ENCODE measurements around the gene MACROD2.

MACROD2 gene

GRCh38 chr20:14531786-14532185 is 536.5 kb downstream of the MACROD2 start:
- no peak for DNase-seq (ENCODE audit: low read depth)

DNA sequence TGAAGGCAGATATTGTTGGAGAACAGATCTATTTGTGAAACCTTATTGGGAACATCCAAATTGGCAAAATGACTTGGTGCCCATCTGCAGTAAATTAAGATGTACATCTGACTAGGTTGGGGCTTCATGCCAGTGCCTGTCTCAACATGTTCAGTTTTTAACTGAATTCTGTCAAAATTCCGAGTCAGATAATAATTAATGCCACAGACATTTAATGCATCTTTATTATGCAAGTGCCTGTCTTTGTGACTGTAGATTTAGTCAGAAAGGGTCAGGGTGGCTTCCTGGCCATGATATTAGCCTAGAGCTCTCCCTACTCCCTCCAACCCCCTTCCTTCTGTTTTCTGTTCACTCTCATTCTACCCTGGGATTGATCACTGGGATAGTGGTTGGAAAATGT is 541.4 kb downstream of the MACROD2 start:
- no peak for DNase-seq (ENCODE audit: low read depth)
- TF ChIP-seq CTCF (conservative IDR thresholded peaks at IDR 0.05; ENCODE audit: low read depth, low read length) = no peak
- no peak overlapping the region for H3K4me3 ChIP-seq (ENCODE audit: low read depth, low read length)

More at GRCh38 chr20:14531786-14532185, 536.5 kb downstream of the MACROD2 start:
- TF ChIP-seq CTCF (conservative IDR thresholded peaks at IDR 0.05; ENCODE audit: low read depth, low read length) = no peak
- H3K4me3 ChIP-seq (ENCODE audit: low read depth, low read length) = no peak overlapping the region

DNA sequence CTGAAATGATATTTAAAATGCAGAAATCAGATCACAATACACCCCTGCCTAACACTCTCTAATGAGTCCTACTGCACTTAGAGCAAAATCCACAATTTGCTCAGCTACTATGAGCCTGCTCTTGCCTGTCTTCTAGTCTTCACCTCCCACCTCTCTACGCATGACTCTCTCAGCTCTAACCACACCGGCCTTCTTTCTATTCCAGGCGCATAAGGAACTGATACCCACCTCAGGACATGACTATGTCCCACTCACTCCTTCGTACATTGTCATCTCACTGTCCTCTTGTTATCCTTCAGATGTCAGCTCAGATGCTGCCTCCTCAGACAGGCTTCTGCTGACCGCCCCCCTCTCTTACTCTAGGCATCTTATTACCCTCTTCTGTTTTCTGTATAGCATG is 543.1 kb downstream of the MACROD2 start:
- H3K4me3 ChIP-seq (ENCODE audit: low read depth, low read length) = no peak overlapping the region
- TF ChIP-seq CTCF (conservative IDR thresholded peaks at IDR 0.05; ENCODE audit: low read depth, low read length) = no peak
- no peak for DNase-seq (ENCODE audit: low read depth)

DNA sequence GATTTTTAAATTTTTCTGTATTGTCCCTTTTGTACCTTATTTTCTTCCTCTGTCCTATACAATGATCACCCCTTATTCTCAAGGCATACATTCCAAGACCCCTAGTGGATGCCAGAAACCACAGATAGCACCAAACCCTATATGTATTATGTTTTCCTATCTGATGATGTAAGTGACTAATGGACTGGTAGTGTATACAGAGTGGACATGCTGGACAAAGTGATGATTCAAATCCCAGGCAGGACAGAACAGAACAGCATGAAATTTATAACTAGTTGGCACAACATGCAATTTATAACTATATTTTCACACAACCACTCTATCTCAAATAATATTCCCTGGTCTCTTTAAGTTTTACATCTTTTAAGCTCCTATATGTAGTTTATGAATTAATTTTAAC is 547.7 kb downstream of the MACROD2 start:
- no peak for TF ChIP-seq CTCF (conservative IDR thresholded peaks at IDR 0.05; ENCODE audit: low read depth, low read length)
- H3K4me3 ChIP-seq (ENCODE audit: low read depth, low read length) = no peak overlapping the region
- no peak for DNase-seq (ENCODE audit: low read depth)

DNA sequence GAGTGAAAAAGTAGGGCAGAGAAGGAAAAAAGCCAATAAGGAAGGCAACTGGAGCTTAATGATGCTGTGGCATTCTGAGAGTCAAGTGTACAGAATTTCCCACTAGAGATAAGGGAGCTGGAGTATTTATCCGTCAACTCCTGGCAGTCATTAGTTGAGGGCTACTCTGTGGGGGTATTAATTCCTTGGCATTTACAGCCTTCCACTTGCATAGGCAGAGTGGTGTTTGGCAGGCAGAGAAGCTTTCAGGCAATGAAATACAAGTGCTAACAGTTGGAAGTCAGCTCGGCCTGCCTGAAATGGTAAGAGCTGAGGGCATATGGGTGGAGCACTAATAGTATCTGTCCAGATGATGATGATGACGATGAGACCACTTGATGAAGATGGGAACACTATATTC is 549.4 kb downstream of the MACROD2 start:
- DNase-seq (ENCODE audit: low read depth) = no peak
- H3K4me3 ChIP-seq (ENCODE audit: low read depth, low read length) = no peak overlapping the region
- TF ChIP-seq CTCF (conservative IDR thresholded peaks at IDR 0.05; ENCODE audit: low read depth, low read length) = no peak

- H3K4me3 ChIP-seq (ENCODE audit: low read depth, low read length) = no peak overlapping the region
- no peak for DNase-seq (ENCODE audit: low read depth)
- no peak for TF ChIP-seq CTCF (conservative IDR thresholded peaks at IDR 0.05; ENCODE audit: low read depth, low read length)
These were observed 555.3 kb downstream of the MACROD2 start for GRCh38 chr20:14550655-14551054.

DNA sequence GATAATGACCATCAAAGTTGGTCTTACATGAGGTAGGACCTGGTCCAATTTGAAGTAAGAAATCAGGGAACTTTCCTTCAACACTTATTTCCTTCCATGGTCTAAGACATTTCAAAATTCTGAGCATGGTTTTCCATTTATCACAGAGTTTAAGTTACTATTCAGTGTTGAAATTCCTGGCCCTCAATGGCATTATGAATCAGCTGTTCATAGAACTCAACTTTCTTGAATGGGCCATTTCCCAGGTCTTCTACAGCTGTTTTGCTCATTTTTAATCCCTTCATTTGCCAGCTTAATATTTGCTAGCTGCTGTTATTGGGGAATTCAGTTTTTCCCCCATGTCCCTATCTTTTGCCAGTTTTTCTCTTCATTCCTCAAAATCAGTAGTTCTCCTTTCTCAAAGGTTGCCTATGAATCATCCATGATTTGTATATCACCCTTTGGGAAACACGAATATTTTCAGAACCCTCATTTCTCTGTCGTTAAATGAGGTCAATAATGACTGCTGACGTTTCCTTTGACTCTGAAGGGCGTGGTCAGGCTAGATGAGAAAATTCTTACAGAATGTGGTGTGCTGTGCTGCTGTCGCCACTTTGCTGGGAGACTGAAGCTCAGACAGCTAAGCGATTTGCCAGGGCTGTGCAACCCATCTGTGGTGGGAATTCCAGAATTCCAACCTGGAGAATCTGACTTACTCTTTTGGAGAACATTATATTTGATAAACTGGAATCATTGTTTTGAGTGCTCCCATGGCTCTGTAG is 558.6 kb downstream of the MACROD2 start:
- no peak overlapping the region for H3K4me3 ChIP-seq (ENCODE audit: low read depth, low read length)
- TF ChIP-seq CTCF (conservative IDR thresholded peaks at IDR 0.05; ENCODE audit: low read depth, low read length) = no peak
- peak; percentile 21 for DNase-seq (ENCODE audit: low read depth)
